BLaER1 (cell line): Measurements from ENCODE around the gene PLPP3.
A peak's percentile ranks its signal among the peaks of the same experiment; 100 is the strongest.

Experiments used
- H3K27ac ChIP-seq: shearing (Covaris generic); formaldehyde crosslinking; 2 replicates; pipeline ENCODE4 v1.8.1; 2022
- H3K27me3 ChIP-seq: shearing (Covaris generic); formaldehyde crosslinking; 2 replicates; pipeline ENCODE4 v1.8.1; 2022
- H3K36me3 ChIP-seq: shearing (Covaris generic); formaldehyde crosslinking; 2 replicates; pipeline ENCODE4 v1.8.1; 2022
- H3K4me1 ChIP-seq: shearing (Covaris generic); formaldehyde crosslinking; 2 replicates; pipeline ENCODE4 v1.8.1; 2022
- H3K4me2 ChIP-seq: shearing (Covaris generic); formaldehyde crosslinking; 2 replicates; pipeline ENCODE4 v1.8.1; 2022
- H3K4me3 ChIP-seq: shearing (Covaris generic); formaldehyde crosslinking; 2 replicates; pipeline ENCODE4 v1.8.1; 2022
- H3K9ac ChIP-seq: shearing (Covaris generic); formaldehyde crosslinking; 2 replicates; pipeline ENCODE4 v1.8.1; 2022
- H3K9me3 ChIP-seq: shearing (Covaris generic); formaldehyde crosslinking; 2 replicates; pipeline ENCODE4 v1.8.1; 2022
- H4K20me1 ChIP-seq: shearing (Covaris generic); formaldehyde crosslinking; 2 replicates; pipeline ENCODE4 v1.8.1; 2022
- Cebpa-rat ChIP-seq: shearing (Covaris generic); IDR thresholded peaks from 2 replicates; pipeline ENCODE4 v1.8.1; 2022

PLPP3 gene

DNA sequence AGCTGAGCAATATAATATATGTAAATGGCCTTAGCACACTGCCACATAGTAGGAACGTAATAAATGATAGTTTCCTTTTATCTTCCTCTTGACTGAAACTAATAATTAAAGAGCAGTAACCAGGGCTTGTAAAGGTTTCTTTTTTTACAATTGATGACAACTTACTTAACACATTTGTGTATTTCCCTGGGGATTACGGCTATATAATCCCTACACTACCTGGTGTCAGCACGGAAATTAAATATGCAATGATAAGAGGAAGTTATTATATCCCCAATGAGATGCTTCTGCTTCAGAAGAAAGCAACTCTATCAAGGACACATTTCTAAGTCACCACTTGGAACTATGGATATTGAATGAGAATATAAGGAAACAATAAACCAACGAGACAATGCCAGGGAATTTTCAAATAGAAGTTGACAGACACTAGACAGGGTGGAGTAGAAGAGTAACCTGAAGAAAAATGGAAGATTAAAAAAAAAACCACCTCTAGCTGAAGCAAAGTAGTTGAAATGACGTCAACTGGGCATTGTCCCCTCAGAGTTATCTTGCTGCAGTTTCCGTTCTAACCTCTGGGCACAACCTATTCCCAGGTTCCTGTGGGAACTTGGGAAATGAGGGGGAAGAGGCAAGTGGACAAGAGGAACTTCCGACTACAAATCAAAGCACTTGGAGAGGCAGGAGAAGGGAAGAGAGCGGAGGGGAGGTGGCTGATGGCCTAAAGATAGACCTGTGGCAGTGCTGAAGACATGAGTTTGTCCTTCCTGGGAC lies 66.5 kb downstream of the PLPP3 start:
- no peaks in the 10 kb centered on the region for H3K4me1 ChIP-seq
- H3K36me3 ChIP-seq: peaks cover 17% of the 10 kb centered on the region
- H3K27me3 ChIP-seq: no peaks in the 10 kb centered on the region
- no peak overlapping the region for H3K4me2 ChIP-seq
- H3K27ac ChIP-seq: no peak overlapping the region
- H4K20me1 ChIP-seq: no peaks in the 10 kb centered on the region
- no peak for TF ChIP-seq Cebpa-rat
- no peak overlapping the region for H3K9ac ChIP-seq
- no peaks in the 10 kb centered on the region for H3K9me3 ChIP-seq
- no peak overlapping the region for H3K4me3 ChIP-seq

DNA sequence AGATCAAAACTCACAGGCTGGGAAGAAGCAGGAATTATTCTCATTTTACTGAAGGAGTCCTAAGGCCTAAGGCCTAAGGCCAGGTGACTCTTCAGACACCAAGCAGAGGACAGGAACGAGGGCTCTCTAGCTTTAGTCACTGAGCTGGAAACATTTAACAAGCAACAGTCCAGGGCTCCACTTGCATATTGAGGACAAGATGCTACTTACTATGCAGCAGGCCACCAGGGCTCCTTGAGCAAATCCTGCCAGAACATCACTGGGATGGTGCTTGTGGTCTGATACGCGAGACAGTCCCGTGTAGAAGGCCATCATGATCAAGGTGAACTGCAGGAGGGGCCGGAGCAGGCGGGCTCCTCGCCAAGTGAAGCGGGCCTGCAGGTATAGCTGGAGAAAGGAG lies 67.6 kb downstream of the PLPP3 start:
- peaks cover 2% of the 10 kb centered on the region for H3K4me1 ChIP-seq
- no peaks in the 10 kb centered on the region for H4K20me1 ChIP-seq
- no peaks in the 10 kb centered on the region for H3K27me3 ChIP-seq
- H3K9me3 ChIP-seq: no peaks in the 10 kb centered on the region
- H3K27ac ChIP-seq: no peak overlapping the region
- no peak overlapping the region for H3K4me3 ChIP-seq
- H3K9ac ChIP-seq: no peak overlapping the region
- no peak overlapping the region for H3K4me2 ChIP-seq
- no peak for TF ChIP-seq Cebpa-rat
- H3K36me3 ChIP-seq: peaks cover 17% of the 10 kb centered on the region

DNA sequence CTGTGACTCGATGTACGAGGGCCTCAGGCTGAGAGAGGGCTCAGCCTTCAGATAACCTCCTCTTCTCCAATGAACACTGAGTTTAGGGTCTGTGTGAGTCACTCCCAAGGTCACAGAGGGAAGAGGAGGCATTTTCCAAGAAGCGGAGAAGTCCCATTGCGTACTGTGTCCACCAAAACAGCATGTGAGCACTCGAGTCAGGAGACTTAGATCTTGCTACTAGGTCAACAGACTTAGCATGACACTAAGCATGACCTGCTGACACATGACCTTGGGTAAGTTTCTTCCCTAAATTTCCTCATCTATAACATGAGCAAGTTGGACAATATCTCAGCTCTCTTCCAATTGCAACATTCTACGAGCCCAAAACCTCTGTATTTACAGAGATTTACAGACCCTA lies 68.0 kb downstream of the PLPP3 start:
- Histone ChIP-seq H3K27ac (no peak overlapping the region), H3K9ac (no peak overlapping the region), H4K20me1 (no peaks in the 10 kb centered on the region), H3K4me3 (no peak overlapping the region), H3K4me1 (peaks cover 6% of the 10 kb centered on the region), H3K9me3 (no peaks in the 10 kb centered on the region), H3K4me2 (no peak overlapping the region), H3K27me3 (no peaks in the 10 kb centered on the region), H3K36me3 (peaks cover 17% of the 10 kb centered on the region)
- no peak for TF ChIP-seq Cebpa-rat

DNA sequence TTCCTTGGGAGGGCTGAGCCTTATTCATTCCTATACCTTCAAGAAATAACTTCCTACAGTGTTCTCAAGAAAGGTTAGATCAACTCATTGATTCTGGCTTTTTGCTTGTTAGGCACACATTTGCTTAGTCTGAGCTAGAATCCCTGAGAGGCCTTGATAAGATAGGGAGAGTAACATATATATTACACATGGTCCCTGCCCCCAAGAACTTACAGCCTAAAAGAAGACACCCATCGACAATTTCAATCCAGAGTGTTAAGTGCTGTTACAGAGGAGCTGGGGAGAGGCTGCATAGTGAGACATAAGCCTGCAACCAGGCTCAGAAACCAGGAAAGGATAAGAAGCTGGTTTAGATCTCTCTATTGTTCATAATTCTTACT lies 68.7 kb downstream of the PLPP3 start:
- Histone ChIP-seq H3K4me1 (peaks cover 12% of the 10 kb centered on the region), H3K4me2 (no peak overlapping the region), H3K27me3 (no peaks in the 10 kb centered on the region), H3K9ac (no peak overlapping the region), H4K20me1 (no peaks in the 10 kb centered on the region), H3K9me3 (no peaks in the 10 kb centered on the region), H3K4me3 (no peak overlapping the region), H3K27ac (no peak overlapping the region), H3K36me3 (peaks cover 17% of the 10 kb centered on the region)
- no peak for TF ChIP-seq Cebpa-rat

DNA sequence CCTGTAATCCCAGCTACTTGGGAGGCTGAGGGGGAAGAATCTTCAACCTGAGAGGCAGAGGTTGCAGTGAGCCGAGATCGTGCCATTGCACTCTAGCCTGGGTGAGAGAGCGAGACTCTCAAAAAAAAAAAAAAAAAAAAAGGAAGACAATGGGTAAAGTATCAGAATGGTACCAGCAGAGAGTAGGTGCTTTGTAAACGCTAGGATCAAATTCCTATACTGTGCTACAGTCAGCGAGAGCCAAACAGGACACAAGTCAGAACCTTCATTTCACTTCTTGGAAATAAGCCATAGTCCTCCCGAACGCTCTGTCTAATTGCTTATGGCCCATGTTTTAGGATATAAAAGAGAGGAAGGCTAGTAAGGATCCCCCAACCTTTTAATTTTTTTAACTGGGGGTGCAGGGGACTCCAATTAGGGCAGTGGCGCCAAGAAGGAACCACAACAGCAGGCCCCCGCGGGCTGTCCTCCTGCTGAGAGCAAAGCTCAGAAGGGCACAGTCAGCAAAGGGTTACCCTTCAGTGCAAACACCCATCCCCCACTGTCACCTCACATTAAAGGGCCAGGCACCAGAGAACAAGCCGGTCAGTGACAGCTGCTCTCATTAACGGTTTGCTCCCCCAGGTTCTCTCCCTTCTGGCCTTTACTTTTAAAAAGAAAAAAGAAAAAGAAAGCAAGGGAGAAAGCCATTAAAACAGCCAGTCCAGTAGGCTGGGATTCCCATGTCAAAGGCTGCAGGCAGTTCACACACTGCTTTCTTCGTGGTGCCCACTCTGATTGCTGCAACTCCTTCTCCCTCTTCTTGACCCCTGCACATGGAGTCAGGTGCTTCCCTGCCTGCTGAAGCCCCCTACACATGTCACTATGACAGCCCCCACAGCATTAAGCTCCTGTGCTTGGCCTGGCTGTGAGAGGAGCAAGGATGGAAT lies 69.4 kb downstream of the PLPP3 start:
- H3K4me1 ChIP-seq: peaks cover 12% of the 10 kb centered on the region
- H3K27ac ChIP-seq: no peak overlapping the region
- H4K20me1 ChIP-seq: no peaks in the 10 kb centered on the region
- no peak overlapping the region for H3K4me3 ChIP-seq
- TF ChIP-seq Cebpa-rat: no peak
- no peaks in the 10 kb centered on the region for H3K9me3 ChIP-seq
- H3K4me2 ChIP-seq: no peak overlapping the region
- peaks cover 17% of the 10 kb centered on the region for H3K36me3 ChIP-seq
- no peaks in the 10 kb centered on the region for H3K27me3 ChIP-seq
- no peak overlapping the region for H3K9ac ChIP-seq

DNA sequence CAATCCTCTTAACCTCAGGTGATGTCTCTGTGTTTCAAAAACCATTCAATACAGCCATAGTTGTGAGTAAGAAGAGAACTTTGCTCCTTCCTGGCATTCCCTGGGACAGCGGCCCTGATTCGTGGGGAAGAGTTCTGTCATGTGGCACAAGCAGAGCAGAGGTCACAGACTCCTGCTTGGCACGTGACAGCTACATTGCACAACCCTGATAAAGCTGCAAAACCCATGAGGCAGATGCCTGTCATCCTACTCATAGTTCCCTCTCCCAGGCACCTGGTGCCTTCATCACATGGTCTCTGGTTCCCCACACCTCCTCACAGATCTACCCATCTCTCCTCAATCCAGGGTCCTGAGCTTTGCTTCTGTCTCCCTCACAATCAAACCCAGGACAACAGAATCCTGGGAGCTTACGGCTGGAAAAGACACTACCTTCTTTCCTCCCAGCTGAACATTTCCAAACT lies 70.8 kb downstream of the PLPP3 start:
- no peaks in the 10 kb centered on the region for H3K27me3 ChIP-seq
- no peak overlapping the region for H3K4me2 ChIP-seq
- H3K9me3 ChIP-seq: no peaks in the 10 kb centered on the region
- H3K4me3 ChIP-seq: no peak overlapping the region
- no peak for TF ChIP-seq Cebpa-rat
- no peak overlapping the region for H3K27ac ChIP-seq
- H3K36me3 ChIP-seq: peaks cover 17% of the 10 kb centered on the region
- no peak overlapping the region for H3K9ac ChIP-seq
- H3K4me1 ChIP-seq: peaks cover 12% of the 10 kb centered on the region
- H4K20me1 ChIP-seq: no peaks in the 10 kb centered on the region

DNA sequence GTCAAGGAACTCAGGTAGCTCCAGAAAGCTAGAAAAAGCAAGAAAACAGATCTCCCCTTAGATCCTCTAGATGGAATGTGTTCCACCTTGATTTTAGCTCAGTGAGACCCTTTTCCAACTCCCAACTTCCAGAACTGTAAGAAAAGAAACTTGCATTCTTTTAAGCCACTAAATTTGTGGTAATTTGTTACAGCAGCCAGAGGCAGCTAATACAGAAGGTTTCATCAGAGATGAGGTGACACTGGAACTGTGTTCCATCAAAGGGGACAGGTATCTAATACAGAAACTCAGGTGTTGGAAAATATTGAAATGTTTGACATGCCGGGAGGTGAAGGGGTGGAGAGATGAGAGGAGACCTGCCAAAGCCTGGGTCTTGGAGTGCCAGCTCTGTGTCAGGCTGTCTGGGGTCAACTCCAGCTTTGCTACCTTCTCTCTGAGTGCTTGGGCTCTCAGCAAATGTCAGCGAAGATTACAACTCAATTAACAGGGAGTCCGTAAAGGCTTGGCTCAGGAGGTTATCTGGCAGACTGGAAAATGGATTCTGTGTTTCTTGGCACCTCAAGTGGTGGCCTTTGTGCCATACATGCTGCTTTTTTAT lies 71.3 kb downstream of the PLPP3 start:
- H3K4me2 ChIP-seq: no peak overlapping the region
- no peak overlapping the region for H3K27ac ChIP-seq
- H3K9me3 ChIP-seq: no peaks in the 10 kb centered on the region
- no peak for TF ChIP-seq Cebpa-rat
- H3K36me3 ChIP-seq: peaks cover 17% of the 10 kb centered on the region
- no peak overlapping the region for H3K4me3 ChIP-seq
- peaks cover 12% of the 10 kb centered on the region for H3K4me1 ChIP-seq
- no peaks in the 10 kb centered on the region for H4K20me1 ChIP-seq
- H3K27me3 ChIP-seq: no peaks in the 10 kb centered on the region
- no peak overlapping the region for H3K9ac ChIP-seq

DNA sequence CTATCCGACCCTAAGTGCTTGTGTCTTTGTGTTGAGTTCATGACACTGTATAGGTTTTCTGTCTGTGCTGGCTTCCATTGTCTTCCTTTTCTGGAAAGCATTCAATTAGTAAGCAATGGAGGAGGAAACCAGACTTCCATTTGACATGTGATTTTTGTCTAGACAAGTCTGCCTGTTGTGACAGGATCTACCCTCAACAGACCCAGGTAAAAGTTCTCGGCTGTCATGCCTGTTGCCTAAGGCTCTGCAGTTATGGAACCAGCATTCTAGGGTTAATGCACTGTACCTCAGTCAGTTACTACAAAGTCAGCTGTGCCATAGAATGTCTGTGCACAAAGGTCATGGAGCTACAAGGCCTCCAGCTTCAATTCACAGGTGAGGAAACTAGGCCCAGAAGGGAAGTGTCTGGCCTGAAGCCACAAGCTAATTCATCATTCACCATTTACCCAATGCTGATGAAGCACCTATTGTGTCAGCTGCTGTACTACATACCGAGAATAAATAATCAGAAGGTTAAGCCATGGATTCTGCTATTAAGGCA lies 72.3 kb downstream of the PLPP3 start:
- Histone ChIP-seq H3K4me1 (peaks cover 12% of the 10 kb centered on the region), H3K27ac (no peak overlapping the region), H3K36me3 (peaks cover 17% of the 10 kb centered on the region), H3K4me2 (peak overlapping the region; percentile 54; the same call in 1 of the 2 replicates), H3K27me3 (no peaks in the 10 kb centered on the region), H3K9ac (no peak overlapping the region), H3K9me3 (no peaks in the 10 kb centered on the region), H4K20me1 (no peaks in the 10 kb centered on the region), H3K4me3 (no peak overlapping the region)
- no peak for TF ChIP-seq Cebpa-rat

DNA sequence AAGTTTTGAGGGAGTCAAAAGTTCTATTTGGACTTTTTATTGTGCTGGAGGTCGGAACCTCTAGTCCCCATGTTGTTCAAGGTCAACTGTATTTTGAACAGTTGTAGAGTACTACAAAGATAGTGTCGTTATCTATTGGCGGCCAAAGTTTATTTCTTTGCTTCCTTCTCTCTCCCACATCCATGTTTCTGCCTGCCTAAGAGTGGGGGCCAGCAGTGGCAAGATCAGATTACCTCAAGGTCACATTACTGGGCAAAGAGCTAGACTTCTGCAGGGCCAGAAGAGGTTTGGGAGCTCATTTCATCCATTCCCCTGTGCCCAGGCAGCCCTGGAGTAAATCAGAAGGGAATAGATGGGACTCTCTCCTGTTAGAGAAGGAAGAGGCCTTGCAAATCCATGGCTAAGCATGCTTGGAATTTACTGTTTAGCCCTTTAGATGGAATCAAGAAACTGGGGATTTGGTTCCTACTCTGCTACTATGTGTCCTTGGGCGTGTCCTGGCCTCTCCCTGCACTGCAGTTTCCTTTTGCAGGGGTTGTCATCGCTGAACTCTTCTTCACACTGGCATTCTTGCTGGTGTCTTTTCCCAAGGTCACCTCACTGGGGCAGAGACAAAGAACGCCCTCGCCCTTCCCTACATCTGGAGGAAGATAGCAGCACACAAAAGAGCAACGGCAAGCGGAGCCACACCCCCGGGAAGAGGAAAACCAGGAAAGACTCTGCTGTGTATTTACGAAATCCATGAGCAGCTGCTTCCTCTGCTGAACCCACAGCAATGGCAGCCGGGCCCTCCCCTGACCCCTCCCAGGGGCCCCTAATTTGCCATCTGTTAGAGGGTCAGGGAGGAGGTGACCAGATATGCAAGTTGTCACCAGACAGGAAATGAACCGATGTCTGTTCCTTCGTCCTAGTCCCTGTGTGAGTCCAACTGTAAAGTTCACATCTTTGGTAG lies 73.3 kb downstream of the PLPP3 start:
- Histone ChIP-seq H3K36me3 (peaks cover 8% of the 10 kb centered on the region; the same call in 1 of the 2 replicates), H3K4me3 (no peak overlapping the region), H4K20me1 (no peaks in the 10 kb centered on the region), H3K4me2 (peak overlapping the region; percentile 54), H3K27me3 (no peaks in the 10 kb centered on the region), H3K9ac (no peak overlapping the region), H3K27ac (peak overlapping the region; percentile 31; the same call in 1 of the 2 replicates), H3K9me3 (no peaks in the 10 kb centered on the region), H3K4me1 (peaks cover 12% of the 10 kb centered on the region)
- no peak for TF ChIP-seq Cebpa-rat
